Mammary epithelial cell (primary cell): Measurements from ENCODE around the gene C5orf46.

Experiments
- CTCF ChIP-seq, 2 donors: IDR thresholded peaks in 1 of 2; conservative IDR thresholded peaks in 1 of 2; 2 replicates each; pipeline ENCODE4 v1.5.1; 2011 to 2012; ENCODE audit warnings: inconsistent platforms in 2 of 2, low read length in 2 of 2, mild to moderate bottlenecking in 2 of 2, control low read depth in 1 of 2, low read depth in 1 of 2; ENCODE audit not compliant: insufficient read depth in 1 of 2; ENCODE audit errors: extremely low read depth in 1 of 2
- EZH2 ChIP-seq: IDR thresholded peaks from 2 replicates; pipeline ENCODE4 v1.6.1; 2012; ENCODE audit warnings: low read length, inconsistent platforms, borderline replicate concordance

- TF ChIP-seq CTCF (conservative IDR thresholded peaks at IDR 0.05 in 1 of 2, IDR thresholded peaks at IDR 0.05 in 1 of 2; ENCODE audit: extremely low read depth in 1 of 2, insufficient read depth in 1 of 2, low read depth in 1 of 2, low read length in 2 of 2) = peak; percentile 78 to 82
- no peak for TF ChIP-seq EZH2
Measured at GRCh38 chr5:147857302-147858129, 48.8 kb downstream of the C5orf46 start.
